GM18909 (cell line): ENCODE measurements around the gene RAD18.

Experiments
- ATAC-seq: cut with Tn5 transposase; IDR thresholded peaks from one replicate; pipeline ENCODE4 v1.9.1; 2021; ENCODE audit warnings: mild to moderate bottlenecking; ENCODE audit not compliant: unreplicated experiment, poor library complexity

Gene RAD18

GRCh38 chr3:8963137-8963853 is at the start of gene RAD18:
Gene RAD18, minus strand, starts transcription at chr3:8963472. Its CDS starts 87 bp downstream, at chr3:8963385.
- peak; percentile 95 for ATAC-seq

DNA sequence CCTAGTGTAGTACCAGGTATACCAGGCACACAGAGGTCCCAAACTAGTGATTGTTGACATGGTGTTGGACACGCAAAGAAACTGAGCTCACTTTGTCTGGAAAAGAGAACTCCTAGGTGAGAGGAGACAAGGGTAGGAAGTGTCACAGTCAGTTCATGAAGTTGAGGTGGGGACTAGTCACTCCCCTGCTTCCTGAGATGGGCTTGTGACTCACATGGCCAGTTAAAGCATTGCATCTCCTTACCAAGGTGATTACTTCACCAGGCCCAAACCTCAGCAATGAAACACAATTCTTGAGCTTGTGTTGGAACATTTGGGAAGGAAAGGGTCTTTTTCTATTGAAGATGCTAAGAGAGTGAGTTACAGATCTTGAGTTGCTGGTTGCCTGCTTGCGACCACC is 49.2 kb upstream of the RAD18 start:
- no peak for ATAC-seq

DNA sequence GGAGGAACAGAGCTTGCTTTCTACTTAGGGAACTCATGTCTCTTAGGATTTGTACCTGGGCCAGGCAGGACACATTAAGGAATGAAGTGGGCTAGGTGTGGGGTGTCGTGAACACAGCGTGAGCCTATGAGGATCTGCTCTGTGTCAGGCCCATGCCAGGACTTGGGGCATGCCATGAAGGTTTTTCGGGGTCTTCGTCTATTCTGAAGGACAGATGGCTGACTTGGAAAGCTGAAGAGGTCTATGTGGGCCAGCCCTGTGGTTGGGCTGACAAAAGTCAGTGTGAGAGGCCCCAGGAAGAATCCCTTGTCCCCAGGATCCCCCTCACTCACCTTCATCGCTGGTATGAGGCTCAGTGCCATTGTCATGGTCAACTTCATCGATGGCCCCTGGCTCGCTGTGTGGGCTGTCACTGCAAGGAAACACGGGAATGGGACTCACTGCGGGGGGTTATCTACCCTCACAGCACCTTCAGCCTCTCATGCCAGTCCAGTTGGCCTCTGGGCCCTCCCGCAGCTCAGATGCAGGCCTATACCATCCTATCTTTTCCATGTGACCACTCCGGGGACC is 46.8 kb upstream of the RAD18 start:
- ATAC-seq = no peak

GRCh38 chr3:9008550-9009255 is 45.4 kb upstream of the RAD18 start:
- no peak for ATAC-seq

GRCh38 chr3:9007928-9008327 is 44.7 kb upstream of the RAD18 start:
- no peak for ATAC-seq

- no peak for ATAC-seq
These were observed 43.9 kb upstream of the RAD18 start for GRCh38 chr3:9007213-9007612.

GRCh38 chr3:9000041-9000440 is 36.8 kb upstream of the RAD18 start:
- ATAC-seq = no peak

DNA sequence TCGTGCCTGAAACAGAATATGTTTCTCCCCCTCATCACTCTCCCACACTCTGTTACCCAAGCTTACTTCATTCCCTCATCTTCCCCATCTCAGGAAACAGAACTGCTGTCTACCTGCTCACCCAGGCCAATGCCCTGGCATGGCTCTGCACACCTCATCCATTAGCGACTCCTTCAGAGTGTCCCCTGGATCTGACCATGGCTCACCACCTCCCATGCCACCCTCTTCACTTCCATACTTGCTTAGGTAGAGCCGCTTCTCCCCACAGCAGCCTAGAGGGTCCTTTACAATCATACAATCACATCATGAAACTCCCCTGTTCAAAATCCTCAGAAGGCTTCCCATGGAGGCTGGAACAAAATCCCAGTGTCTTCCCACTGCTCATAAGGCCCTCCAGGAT is 33.9 kb upstream of the RAD18 start:
- ATAC-seq = no peak

- no peak for ATAC-seq
These were observed 33.4 kb upstream of the RAD18 start for GRCh38 chr3:8996681-8997121.

- no peak for ATAC-seq
These were observed 32.9 kb upstream of the RAD18 start for GRCh38 chr3:8996216-8996615.

DNA sequence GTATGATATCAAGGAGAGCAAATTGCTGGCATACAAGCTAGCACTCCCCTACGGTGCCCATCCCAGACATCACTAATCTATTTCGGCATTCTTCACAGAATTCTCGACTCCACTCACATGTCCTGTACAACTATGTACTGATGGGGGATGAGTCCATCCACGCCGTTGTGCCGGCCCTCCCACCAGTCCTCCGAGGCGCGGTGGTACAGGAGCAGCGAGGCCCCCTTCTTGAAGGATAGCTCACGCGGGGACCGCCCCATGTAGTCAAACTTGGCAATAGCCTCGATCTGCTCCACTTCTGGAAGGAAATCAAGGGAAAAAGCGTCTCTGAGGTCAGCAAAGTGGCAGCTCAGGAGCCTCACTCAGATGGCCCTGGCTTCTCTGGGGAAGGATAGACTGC is 31.0 kb upstream of the RAD18 start:
- no peak for ATAC-seq

GRCh38 chr3:8993331-8993730 is 30.1 kb upstream of the RAD18 start:
- no peak for ATAC-seq

- ATAC-seq = no peak
These were observed 29.6 kb upstream of the RAD18 start for GRCh38 chr3:8992854-8993253.

DNA sequence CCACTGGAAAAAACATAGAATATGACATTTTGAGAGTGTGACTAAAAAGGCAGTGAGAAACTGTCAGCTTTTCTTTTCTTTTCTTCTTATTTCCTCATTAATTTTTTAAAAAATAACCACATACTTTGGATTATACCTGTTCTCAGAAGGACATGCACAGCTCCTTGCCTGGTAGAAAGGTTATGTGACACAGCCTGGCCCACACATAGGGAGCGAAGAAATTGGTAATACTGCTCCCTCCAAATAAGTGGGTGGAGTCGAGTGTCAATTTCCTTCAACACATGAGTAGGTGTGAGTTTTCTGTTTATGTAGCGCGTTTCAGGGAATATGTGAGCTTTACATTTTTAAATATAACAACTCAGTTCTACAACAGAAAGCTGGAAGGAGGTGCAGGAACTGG is 28.9 kb upstream of the RAD18 start:
- no peak for ATAC-seq

GRCh38 chr3:8990266-8991215 is 27.3 kb upstream of the RAD18 start:
- no peak for ATAC-seq

DNA sequence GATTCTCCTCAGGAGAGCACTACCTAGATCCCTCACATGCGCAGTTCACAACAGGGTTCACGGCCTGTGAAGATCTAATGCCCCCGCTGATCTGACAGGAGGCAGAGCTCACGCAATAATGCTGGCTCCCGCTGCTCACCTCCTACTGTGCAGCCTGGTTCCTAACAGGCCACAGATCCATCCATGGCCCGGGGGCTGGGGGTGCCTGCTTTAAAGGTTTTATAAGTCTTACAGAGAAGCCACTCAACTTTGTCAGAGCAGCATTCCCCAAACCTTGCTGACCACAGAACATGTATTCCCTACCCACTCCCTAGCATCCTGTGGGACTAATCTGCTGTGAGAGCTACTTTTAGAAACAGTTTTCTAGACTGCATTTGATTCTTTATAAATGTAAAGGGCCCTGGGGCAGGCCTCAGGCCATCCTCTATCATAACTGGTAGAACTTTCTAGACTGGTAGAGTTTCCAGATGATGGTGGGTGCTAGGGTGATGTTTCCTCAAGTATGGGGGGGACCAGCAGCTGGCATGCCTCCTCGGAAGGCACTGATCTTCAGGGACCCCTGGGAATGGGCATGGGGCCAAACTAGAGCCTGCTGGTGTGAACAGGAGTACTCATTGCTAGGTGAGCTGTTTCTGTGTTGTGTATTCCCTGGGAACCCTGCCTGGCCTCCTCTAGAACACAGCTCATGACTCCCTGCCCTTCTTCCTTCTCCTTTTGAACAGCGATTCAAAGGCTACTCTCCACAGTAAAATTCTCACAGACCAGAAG is 25.7 kb upstream of the RAD18 start:
- ATAC-seq = no peak

DNA sequence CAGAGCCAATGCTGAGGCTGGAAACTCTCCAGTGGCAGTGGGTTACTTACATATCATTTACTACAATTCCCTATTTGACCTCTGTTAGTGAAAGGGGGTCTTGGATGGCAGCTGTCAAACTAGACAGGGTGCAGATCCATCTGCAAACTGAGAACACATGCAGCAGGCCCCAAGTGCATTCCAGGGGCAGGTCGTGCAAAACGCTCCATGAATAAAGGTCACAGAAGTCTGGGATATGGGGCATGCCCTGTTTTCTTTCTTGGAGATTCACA is 25.0 kb upstream of the RAD18 start:
- no peak for ATAC-seq

- peak; percentile 83 for ATAC-seq
These were observed 24.5 kb upstream of the RAD18 start for GRCh38 chr3:8987645-8988383.

- no peak for ATAC-seq
These were observed 24.0 kb upstream of the RAD18 start for GRCh38 chr3:8987226-8987625.
